GM23248 (cell line): ENCODE measurements around the gene ATP12A.

Source experiments
- EZH2 ChIP-seq: fragments of 200-600 bp; sonication (generic); IDR thresholded peaks from 2 replicates; pipeline ENCODE4 v1.6.1; 2018; ENCODE audit warnings: antibody characterized with exemption, mild to moderate bottlenecking; ENCODE audit not compliant: insufficient read depth, poor library complexity, severe bottlenecking
- EZH2phosphoT487 ChIP-seq: fragments of 200-600 bp; sonication (generic); IDR thresholded peaks from 2 replicates; pipeline ENCODE4 v1.6.1; 2018; ENCODE audit warnings: antibody characterized with exemption, moderate library complexity, mild to moderate bottlenecking, low read depth; ENCODE audit not compliant: insufficient read depth

DNA sequence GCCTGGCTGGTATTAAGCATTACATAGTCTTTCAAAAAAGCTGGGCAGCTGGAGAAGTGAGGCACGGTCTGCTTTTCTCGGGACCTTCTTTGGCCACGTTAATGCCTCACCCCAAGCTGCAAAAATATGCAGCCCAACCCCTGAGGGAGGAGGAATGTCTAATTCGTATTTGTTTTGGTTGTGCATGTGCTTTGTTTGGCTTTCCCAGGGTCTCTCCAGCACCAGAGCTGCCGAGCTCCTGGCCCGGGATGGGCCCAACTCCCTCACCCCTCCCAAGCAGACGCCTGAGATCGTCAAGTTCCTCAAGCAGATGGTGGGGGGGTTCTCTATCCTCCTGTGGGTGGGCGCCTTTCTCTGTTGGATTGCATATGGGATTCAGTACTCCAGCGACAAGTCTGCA is 7.9 kb downstream of the ATP12A start:
- TF ChIP-seq EZH2phosphoT487: no peak
- no peak for TF ChIP-seq EZH2
